Measurements from ENCODE around the gene BRD3OS. TPM values are rescaled to one million over a fixed set of nuclear protein-coding genes. Genes with fewer than 3 reads are reported as not detected.

BRD3OS gene
- total and polyA plus RNA-seq, 2 of the 13 experiments (the other 11 are each of a cell fraction or from before 2014, with no cell fraction given), result 4.9 to 5.7 TPM

GRCh38 chr9:133978226-133978898 is 46.9 kb upstream of the BRD3OS start (continued):
- TF ChIP-seq WIZ (CRISPR knock-in tag; IDR thresholded peaks at IDR 0.05), result no peak
- no peak for TF ChIP-seq ZBTB42 (CRISPR knock-in tag; IDR thresholded peaks at IDR 0.05)
- TF ChIP-seq ZNF235 (CRISPR knock-in tag; IDR thresholded peaks at IDR 0.05; ENCODE audit: borderline replicate concordance), result no peak
- no peak; the same call in 1 of the 2 replicates for TF ChIP-seq CBX5 (CRISPR knock-in tag; IDR thresholded peaks at IDR 0.05; ENCODE audit: borderline replicate concordance)
- no peak for TF ChIP-seq ZNF552 (CRISPR knock-in tag; IDR thresholded peaks at IDR 0.05; ENCODE audit: borderline replicate concordance)
- TF ChIP-seq MYPOP (CRISPR knock-in tag; IDR thresholded peaks at IDR 0.05), result peak; percentile 70; the same call in 1 of the 2 replicates
- TF ChIP-seq ATF5 (CRISPR knock-in tag; IDR thresholded peaks at IDR 0.05; ENCODE audit: low read depth), result no peak
- no peak for TF ChIP-seq ZNF576 (CRISPR knock-in tag; IDR thresholded peaks at IDR 0.05)
- no peak for TF ChIP-seq REL (CRISPR knock-in tag; conservative IDR thresholded peaks at IDR 0.05)
- no peak for TF ChIP-seq ZNF710 (CRISPR knock-in tag; IDR thresholded peaks at IDR 0.05; ENCODE audit: borderline replicate concordance)
- TF ChIP-seq BRD4 (CRISPR knock-in tag; IDR thresholded peaks at IDR 0.05), result no peak; the same call in 1 of the 2 replicates
- peak; percentile 60; the same call in 1 of the 2 replicates for TF ChIP-seq MIER3 (CRISPR knock-in tag; IDR thresholded peaks at IDR 0.05; ENCODE audit: borderline replicate concordance)
- no peak for TF ChIP-seq ETS1 (CRISPR knock-in tag; IDR thresholded peaks at IDR 0.05)
- TF ChIP-seq ZNF589 (CRISPR knock-in tag; conservative IDR thresholded peaks at IDR 0.05), result no peak
- TF ChIP-seq TCF7 (IDR thresholded peaks at IDR 0.05; ENCODE audit: low read depth), result peak; percentile 39; the same call in 1 of the 2 replicates
- peak; percentile 61; the same call in 1 of the 2 replicates for TF ChIP-seq ZNF333 (CRISPR knock-in tag; IDR thresholded peaks at IDR 0.05; ENCODE audit: borderline replicate concordance)
- TF ChIP-seq NR2F6 (IDR thresholded peaks at IDR 0.05), result peak; percentile 82
- TF ChIP-seq NR2F6 (CRISPR knock-in tag; IDR thresholded peaks at IDR 0.05), result peak; percentile 85
- no peak for TF ChIP-seq U2AF2 (IDR thresholded peaks at IDR 0.05; ENCODE audit: low read depth, low read length)
- 0 out of 2 replicates have a peak, but pooled peaks have one; percentile 2 for TF ChIP-seq ZNF724P (CRISPR knock-in tag; IDR thresholded peaks at IDR 0.05; ENCODE audit: borderline replicate concordance)
- TF ChIP-seq ZFX (CRISPR knock-in tag; IDR thresholded peaks at IDR 0.05; ENCODE audit: low read depth), result no peak
- TF ChIP-seq ZNF841 (CRISPR knock-in tag; IDR thresholded peaks at IDR 0.05; ENCODE audit: borderline replicate concordance), result no peak
- no peak for TF ChIP-seq SCMH1 (CRISPR knock-in tag; IDR thresholded peaks at IDR 0.05; ENCODE audit: borderline replicate concordance)
- no peak for TF ChIP-seq ZNF317 (CRISPR knock-in tag; IDR thresholded peaks at IDR 0.05)
- TF ChIP-seq KLF11 (CRISPR knock-in tag; IDR thresholded peaks at IDR 0.05), result no peak
- no peak for TF ChIP-seq ZNF616 (CRISPR knock-in tag; IDR thresholded peaks at IDR 0.05; ENCODE audit: low read depth)
- peak; percentile 73; the same call in 1 of the 2 replicates for TF ChIP-seq ZNF615 (CRISPR knock-in tag; IDR thresholded peaks at IDR 0.05; ENCODE audit: borderline replicate concordance)
